GM18511 (cell line): ENCODE results near the gene TDRD6.
"Not testable (repeated sequence)": the region's sequence is repeated elsewhere in the genome, so short reads cannot be mapped to it uniquely, and the experiment has no call there.

Experiments used
- ATAC-seq: cut with Tn5 transposase; IDR thresholded peaks from one replicate; pipeline ENCODE4 v1.9.1; 2021; ENCODE audit warnings: mild to moderate bottlenecking, moderate library complexity; ENCODE audit not compliant: unreplicated experiment

Gene TDRD6

DNA sequence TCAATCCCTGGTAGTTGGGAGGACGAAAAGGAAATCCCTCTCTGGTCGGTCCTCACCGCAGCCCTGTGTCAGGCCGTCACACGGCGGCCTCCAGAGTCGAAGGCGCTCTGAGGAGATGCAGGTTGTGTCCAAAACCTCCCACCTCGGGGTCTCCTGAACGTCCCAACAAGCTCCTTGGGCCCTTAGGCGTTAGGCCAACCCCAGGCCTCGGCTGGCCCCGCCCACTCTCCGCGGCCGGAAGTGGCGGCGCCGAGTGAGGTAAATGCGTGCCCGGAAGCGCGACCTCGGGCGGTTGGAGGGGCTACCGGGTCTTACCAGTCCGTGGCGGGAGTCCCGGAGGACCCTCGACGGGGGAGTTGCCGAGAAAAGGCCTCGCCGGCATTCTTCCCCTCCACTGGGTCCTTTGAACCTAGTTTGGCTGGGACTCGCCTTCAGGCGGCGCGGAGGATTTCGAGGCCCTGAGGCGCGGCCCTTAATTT lies at the start of gene TDRD6:
TDRD6 (plus strand) TSS at position 267 of the 479 bp plus-strand sequence. CDS start 244 bp downstream, outside the sequence.
- no peak for ATAC-seq

- no peak for ATAC-seq
Measured at GRCh38 chr6:46637933-46638332, 49.8 kb upstream of the TDRD6 start.

- no peak for ATAC-seq
Measured at GRCh38 chr6:46638650-46639049, 49.0 kb upstream of the TDRD6 start.

DNA sequence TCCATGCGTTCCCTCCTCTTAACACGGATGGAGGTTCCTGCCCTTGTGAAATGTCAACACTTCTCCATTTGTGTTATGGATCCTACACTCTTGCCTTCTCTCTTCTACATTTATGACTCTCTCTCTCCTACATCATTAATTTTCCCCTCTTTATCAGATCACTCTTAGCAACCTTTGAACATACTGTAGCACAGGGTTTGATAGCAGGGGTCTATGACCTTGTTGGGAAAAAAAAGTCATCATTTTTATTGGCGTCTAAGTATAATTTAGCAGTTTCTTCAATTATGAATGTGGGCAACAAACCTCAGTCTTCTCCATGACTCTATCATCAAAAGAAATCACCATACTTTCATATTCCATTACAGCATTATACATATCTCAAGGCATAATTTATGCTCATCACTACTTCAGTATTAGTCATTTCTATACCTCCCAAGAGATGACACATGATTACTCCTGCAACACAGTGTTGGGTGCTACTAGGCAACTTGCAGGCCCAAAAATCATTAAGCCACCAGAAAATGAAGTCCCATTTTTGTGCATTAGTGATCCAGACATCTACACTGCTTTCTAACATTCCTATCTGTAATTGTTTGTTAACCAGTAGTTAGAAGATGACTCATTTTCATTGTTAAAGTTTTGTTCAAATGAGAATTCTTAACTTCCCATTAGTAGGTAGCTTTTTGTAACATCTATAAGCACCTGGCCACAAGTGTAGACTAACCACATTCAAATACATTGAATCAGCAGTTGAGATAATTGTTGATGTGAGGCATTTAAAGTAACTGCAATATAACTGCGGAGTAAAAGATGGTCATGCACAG lies 44.5 kb upstream of the TDRD6 start:
- ATAC-seq, result no peak

DNA sequence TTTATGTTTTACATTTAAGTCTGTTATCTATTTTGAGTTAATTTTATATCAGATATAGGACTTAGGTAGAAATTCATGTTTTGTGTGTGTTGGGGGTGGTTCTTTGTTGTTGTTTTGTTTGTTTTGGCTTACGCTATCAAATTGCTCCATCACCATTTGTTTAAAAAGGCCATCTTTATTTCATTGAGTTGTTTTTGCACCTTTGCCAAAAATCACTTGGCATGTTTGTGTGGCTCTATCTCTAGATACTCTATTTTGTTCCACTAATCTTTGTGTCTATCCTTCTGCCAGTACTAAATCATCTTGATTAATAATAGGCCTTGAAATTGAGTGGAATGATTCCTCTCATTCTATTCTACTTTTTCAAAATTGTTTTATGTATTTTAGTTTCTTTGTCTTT lies 42.4 kb upstream of the TDRD6 start:
- no peak for ATAC-seq

DNA sequence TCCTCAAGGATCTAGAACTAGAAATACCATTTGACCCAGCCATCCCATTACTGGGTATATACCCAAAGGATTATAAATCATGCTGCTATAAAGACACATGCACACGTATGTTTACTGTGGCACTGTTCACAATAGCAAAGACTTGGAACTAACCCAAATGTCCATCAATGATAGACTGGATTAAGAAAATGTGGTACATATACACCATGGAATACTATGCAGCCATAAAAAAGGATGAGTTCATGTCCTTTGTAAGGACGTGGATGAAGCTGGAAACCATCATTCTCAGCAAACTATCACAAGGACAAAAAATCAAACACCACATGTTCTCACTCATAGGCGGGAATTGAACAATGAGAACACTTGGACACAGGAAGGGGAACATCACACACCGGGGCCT lies 39.6 kb upstream of the TDRD6 start:
- ATAC-seq, result not testable (repeated sequence)

DNA sequence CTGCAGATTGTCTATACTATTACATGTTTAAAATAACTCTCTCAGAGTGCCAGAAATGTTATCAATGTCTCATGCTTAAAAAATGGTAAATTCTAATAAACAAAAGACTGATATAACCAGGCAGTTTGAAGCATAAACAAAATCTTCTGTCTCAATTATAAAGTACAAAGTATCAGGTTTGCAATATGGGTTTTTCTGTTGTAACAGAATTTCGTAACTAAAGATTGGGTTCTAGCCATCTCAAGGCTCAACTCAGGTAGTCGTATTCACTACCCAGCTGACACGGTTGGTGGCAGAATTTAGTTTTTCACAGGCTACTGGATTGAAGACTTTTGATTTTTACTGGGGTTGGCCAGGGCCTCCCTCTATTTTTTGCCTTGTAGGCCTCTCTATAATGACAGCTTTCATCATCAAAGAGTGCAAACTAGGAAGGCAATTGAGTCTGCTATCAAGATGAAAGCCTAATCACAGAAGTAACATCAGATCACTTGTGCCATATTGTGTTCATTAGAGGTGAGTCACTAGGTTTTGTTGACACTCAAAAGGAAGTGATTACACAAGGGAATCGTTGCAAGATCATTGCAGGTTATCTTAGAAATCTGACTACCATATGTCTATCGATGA lies 38.7 kb upstream of the TDRD6 start:
- no peak for ATAC-seq

- ATAC-seq, result no peak
Measured at GRCh38 chr6:46651006-46651405, 36.7 kb upstream of the TDRD6 start.

- ATAC-seq, result no peak
Measured at GRCh38 chr6:46651816-46652215, 35.9 kb upstream of the TDRD6 start.

GRCh38 chr6:46652232-46652602 lies 35.5 kb upstream of the TDRD6 start:
- ATAC-seq, result no peak

- ATAC-seq, result peak; percentile 100
Measured at GRCh38 chr6:46652603-46653438, 34.9 kb upstream of the TDRD6 start, which contains the start of the genes CYP39A1 and SLC25A27. Gene CYP39A1, minus strand, starts transcription at chr6:46652818. Its CDS starts 236 bp downstream, at chr6:46652582. Gene SLC25A27, plus strand, starts transcription at chr6:46652975. Its CDS starts 218 bp downstream, at chr6:46653193.

GRCh38 chr6:46653439-46654195 lies 34.1 kb upstream of the TDRD6 start:
- no peak for ATAC-seq

DNA sequence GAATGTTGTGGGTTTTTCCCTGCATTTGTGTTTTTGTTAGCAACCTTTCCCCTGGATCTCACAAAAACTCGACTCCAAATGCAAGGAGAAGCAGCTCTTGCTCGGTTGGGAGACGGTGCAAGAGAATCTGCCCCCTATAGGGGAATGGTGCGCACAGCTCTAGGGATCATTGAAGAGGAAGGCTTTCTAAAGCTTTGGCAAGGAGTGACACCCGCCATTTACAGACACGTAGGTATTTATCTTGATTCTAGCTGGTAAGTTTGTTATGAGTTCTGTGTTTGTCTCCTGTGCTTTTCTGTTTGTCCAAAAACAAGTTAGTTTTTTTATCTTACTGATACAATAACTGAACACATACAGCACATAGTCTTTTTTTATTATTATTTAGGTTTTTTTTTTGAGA lies 31.9 kb upstream of the TDRD6 start:
- no peak for ATAC-seq

DNA sequence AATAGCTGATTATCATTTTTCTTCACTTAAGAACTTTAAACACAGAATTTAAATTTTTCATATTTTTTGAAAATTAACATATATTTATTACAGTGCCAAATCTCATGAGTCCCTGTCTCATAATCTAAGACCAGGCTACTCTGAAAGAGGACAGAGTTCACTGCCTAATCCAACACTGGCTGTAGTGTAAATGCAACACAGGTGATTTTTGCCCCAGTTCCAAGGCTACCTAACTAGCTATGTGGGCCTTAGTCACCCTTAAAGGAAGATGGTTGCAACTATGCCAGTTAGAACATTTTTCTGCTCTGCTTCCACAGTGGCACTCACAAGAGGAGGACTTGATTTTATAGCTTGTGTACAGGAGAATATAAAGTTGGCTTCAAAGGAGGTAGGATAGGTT lies 30.0 kb upstream of the TDRD6 start:
- no peak for ATAC-seq

- ATAC-seq, result no peak
Measured at GRCh38 chr6:46661483-46661882, 26.2 kb upstream of the TDRD6 start.

DNA sequence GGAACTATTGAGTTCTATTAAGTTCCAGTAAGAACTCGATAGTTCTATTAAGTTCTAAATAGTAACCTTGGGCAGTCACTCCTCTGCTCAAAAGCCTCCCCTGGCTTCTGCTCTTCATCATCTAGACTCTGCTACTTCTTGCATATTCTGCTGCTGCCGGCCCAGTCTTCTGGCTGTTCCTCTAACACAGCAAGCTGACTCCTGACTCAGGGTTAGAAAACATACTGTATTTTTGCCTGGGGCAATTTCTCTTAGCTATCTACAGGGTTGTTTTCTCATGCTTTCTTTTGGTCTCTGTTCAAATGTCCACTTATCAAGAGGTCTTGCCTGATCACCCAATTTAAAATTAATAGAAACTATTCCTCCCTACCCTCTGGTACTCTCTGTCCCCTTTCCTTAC lies 20.3 kb upstream of the TDRD6 start:
- no peak for ATAC-seq

GRCh38 chr6:46674410-46674809 lies 13.3 kb upstream of the TDRD6 start:
- ATAC-seq, result no peak

DNA sequence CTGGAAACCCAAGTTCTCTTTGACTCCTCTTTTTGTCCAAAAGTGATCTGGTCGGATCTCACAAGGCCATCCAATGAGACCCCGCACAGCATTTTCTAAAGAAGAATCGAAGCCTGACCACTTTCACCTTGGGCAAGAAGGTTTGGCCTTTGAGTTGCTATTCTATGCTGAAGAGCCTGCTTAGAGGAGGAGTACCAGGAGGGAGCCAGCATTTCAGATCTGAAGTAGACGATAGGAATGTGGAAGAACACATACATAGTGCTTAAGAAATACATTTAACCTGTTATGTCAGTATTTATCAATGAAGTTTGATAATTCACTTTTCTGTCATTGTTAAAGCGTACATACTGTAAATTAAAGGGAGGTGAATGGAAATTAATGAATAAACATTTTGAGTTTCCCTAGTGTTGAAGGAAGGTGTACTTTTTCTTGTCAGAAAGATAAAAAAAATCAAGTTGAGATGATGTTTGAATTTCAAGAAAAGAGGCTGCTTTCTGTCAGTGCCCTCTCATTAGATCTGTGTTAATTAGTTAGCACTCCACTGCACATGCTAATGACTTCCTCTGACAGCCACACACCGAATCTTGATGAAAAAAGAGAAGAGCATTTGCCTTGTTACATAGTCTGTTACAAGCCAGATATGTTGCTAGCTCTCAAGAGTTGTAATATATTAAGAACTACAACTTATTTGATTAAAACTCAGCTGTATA lies 10.9 kb upstream of the TDRD6 start:
- no peak for ATAC-seq

DNA sequence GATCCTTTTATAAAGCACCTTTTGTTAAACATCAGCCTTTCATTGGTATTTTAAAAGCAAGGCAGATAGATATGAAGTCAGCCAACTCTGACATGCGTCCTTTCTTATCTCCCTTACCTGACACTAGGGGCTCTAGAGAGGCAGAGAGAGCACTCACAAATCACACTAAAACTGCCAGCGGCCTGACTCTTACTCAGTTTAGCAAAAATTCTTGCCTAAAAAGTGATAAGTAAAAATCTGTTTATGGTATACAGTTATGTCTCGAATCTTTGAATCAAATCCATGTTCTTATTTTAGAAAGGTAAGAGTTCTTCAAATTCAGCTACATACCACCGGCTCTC lies 10.4 kb upstream of the TDRD6 start:
- ATAC-seq, result peak; percentile 46

DNA sequence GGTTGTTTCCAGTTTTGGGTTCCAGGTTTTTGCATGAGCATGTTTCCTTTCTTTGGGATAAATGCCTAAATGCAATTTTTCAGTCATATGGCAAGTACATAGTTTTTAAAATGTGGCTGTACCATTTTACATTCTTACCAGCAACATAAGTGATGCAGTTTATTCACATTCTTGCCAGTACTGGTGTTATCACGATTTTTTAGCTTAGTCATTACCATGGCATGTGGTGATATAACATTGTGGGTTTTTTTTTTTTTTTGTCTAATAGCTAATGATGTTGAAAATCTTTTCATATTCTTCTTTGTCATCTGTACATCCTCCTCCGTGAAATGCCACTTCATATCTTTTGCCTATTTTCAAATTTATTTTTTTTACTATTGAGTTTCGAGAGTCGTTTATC lies 2.9 kb upstream of the TDRD6 start:
- ATAC-seq, result no peak
